ENCODE data around the gene SYT1. TPM values are rescaled to one million over a fixed set of nuclear protein-coding genes. Genes with fewer than 3 reads are reported as not detected.

Gene SYT1
- polyA plus RNA-seq, 1 experiment: 6.8 TPM

DNA sequence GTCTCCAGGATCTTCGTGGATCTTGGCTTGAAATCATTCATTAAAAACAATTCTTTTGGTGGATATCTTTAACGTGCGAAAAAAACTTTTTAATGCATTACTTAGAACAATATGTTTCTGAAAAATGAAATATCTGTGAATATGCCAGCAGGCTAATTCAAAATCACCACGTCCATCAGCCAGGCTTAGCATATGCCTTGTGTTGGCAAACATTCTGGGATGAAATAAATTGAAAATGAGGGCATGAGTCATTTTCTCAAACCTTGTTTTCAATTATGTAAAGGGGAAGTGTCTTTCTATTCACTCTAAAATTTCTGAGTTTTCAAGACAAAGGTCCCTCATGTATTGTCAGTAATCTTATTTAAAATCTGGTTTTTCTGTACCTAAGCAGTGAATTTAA is 432.3 kb downstream of the SYT1 start:
- no peak for DNase-seq (ENCODE audit: low read depth, low spot score)
- TF ChIP-seq, protein P1, sequence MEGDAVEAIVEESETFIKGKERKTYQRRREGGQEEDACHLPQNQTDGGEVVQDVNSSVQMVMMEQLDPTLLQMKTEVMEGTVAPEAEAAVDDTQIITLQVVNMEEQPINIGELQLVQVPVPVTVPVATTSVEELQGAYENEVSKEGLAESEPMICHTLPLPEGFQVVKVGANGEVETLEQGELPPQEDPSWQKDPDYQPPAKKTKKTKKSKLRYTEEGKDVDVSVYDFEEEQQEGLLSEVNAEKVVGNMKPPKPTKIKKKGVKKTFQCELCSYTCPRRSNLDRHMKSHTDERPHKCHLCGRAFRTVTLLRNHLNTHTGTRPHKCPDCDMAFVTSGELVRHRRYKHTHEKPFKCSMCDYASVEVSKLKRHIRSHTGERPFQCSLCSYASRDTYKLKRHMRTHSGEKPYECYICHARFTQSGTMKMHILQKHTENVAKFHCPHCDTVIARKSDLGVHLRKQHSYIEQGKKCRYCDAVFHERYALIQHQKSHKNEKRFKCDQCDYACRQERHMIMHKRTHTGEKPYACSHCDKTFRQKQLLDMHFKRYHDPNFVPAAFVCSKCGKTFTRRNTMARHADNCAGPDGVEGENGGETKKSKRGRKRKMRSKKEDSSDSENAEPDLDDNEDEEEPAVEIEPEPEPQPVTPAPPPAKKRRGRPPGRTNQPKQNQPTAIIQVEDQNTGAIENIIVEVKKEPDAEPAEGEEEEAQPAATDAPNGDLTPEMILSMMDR (IDR thresholded peaks at IDR 0.05; ENCODE audit: low read depth, low read length): no peak
- H3K9me3 ChIP-seq (ENCODE audit: control insufficient read depth, insufficient read depth, low read length): no peaks in the 10 kb centered on the region
- no peak overlapping the region for H3K4me3 ChIP-seq (ENCODE audit: low read depth, low read length)
- CTCF ChIA-PET: no interaction called here
- no peak overlapping the region for H3K27ac ChIP-seq (ENCODE audit: low read depth, low read length)
- POLR2A ChIA-PET: no interaction called here
- H3K27me3 ChIP-seq (ENCODE audit: control insufficient read depth, insufficient read depth, low read length): no peaks in the 10 kb centered on the region

DNA sequence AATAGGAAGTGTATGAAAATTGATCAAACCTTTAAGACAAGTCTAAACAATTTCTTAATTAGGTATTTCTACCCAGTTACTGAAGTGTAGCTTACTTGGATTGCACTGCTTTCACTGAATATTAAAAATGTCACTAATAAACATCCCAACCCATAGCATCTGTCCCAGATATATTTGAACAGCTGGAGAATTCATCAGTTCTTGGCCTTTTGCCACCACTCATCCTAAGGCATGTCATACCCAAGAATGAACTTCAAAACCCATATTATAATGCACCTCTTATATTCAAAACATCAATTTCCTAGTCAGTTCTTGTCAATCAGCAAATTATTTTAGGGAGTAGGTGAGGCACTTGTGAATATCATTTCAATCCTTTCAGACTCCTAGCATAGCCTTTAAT is 433.9 kb downstream of the SYT1 start:
- ChIA-PET POLR2A (no interaction called here), CTCF (no interaction called here)
- Histone ChIP-seq H3K4me3 (ENCODE audit: low read depth, low read length) (no peak overlapping the region), H3K27me3 (ENCODE audit: control insufficient read depth, insufficient read depth, low read length) (no peaks in the 10 kb centered on the region), H3K27ac (ENCODE audit: low read depth, low read length) (no peak overlapping the region), H3K9me3 (ENCODE audit: control insufficient read depth, insufficient read depth, low read length) (no peaks in the 10 kb centered on the region)
- TF ChIP-seq, protein P1 (IDR thresholded peaks at IDR 0.05; ENCODE audit: low read depth, low read length): no peak
- no peak for DNase-seq (ENCODE audit: low read depth, low spot score)

DNA sequence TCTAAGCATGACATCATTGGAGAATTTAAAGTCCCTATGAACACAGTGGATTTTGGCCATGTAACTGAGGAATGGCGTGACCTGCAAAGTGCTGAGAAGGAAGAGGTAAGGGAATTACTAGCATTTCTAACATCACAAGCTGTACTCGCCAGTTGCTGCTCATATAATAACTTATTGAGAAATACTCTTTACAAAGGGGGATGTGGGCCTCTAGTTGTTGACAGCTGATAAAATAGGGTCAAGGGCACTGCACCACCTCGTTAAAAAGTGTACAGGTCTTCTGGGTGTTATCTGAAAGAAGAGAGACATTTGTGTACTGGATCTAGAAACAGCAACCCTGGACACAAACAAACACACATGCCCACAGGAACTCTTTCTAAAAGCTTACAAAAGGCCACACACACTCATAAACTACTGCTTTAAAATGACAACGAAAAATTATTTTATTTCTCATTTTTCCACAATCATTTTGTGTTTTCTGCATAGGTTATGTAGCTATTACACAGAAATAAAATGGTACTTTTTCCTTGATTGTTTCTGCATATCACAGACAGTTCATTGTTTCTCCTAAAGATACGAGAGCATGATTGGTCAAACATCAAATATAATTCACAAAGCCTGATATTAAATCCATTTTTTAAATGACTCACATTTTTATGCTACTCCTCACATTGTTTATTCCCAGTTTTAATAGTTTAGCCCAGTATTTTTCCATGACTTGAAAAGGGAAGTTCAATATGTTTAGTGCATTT is 435.0 kb downstream of the SYT1 start:
- POLR2A ChIA-PET: no interaction called here
- TF ChIP-seq, protein P1 (IDR thresholded peaks at IDR 0.05; ENCODE audit: low read depth, low read length): no peak
- DNase-seq (ENCODE audit: low read depth, low spot score): no peak
- Histone ChIP-seq H3K27me3 (ENCODE audit: control insufficient read depth, insufficient read depth, low read length) (no peaks in the 10 kb centered on the region), H3K9me3 (ENCODE audit: control insufficient read depth, insufficient read depth, low read length) (no peaks in the 10 kb centered on the region), H3K27ac (ENCODE audit: low read depth, low read length) (no peak overlapping the region), H3K4me3 (ENCODE audit: low read depth, low read length) (no peak overlapping the region)
- CTCF ChIA-PET: interaction anchor here (0.9 kb wide), 1 partner anchor 10 kb away, joined by 3 read pairs; no protein-coding TSS in a partner anchor

DNA sequence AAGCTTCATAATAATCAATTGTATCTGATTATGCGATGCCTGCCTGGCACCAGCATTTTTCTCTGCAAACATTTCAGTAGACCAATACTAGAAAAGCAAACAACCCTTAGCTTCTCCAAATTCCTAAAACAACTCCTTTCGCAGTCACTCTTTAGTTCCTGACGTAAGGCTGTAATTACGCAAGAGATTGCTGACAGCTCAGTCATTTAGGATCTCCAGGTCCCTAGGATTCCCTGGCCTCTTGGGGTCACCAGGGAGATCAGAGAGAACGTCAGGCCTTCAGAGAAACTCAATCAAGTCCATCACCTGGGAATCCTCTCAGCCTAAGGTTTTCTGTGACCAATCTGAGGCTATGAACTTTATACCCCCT is 435.6 kb downstream of the SYT1 start:
- TF ChIP-seq, protein P1 (IDR thresholded peaks at IDR 0.05; ENCODE audit: low read depth, low read length): no peak
- Histone ChIP-seq H3K4me3 (ENCODE audit: low read depth, low read length) (no peak overlapping the region), H3K27me3 (ENCODE audit: control insufficient read depth, insufficient read depth, low read length) (no peaks in the 10 kb centered on the region), H3K27ac (ENCODE audit: low read depth, low read length) (no peak overlapping the region), H3K9me3 (ENCODE audit: control insufficient read depth, insufficient read depth, low read length) (no peaks in the 10 kb centered on the region)
- peak; percentile 34 for DNase-seq (ENCODE audit: low read depth, low spot score)
- ChIA-PET POLR2A (no interaction called here), CTCF (interaction anchor here (0.9 kb wide), 1 partner anchor 11 kb away, joined by 3 read pairs; no protein-coding TSS in a partner anchor)

DNA sequence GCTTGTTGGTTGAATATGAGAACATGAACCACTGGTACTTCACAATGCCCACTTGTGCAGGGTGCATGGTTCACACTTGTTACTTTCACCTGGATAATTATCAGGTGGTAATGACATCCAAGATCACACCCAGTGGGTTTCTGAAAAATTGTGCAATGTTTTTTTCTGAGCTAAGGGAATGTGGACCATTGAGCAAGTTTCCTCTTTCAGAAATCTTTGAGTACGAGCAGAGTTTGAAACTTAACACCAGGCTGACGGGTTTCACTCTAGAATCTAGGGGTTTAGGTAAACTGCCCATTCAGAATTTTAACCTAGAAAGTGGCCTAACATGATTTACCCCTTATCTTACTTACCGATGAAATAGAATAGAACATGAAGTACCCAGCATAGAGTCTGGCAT is 436.6 kb downstream of the SYT1 start:
- no peak for DNase-seq (ENCODE audit: low read depth, low spot score)
- no peak overlapping the region for H3K4me3 ChIP-seq (ENCODE audit: low read depth, low read length)
- no peaks in the 10 kb centered on the region for H3K9me3 ChIP-seq (ENCODE audit: control insufficient read depth, insufficient read depth, low read length)
- no peaks in the 10 kb centered on the region for H3K27me3 ChIP-seq (ENCODE audit: control insufficient read depth, insufficient read depth, low read length)
- TF ChIP-seq, protein P1 (IDR thresholded peaks at IDR 0.05; ENCODE audit: low read depth, low read length): no peak
- H3K27ac ChIP-seq (ENCODE audit: low read depth, low read length): no peak overlapping the region
- POLR2A ChIA-PET: no interaction called here
- CTCF ChIA-PET: no interaction called here
